PFSK-1 (cell line): ENCODE measurements around the gene HGF.

Experiments used
- FOXP2 ChIP-seq: optimal IDR thresholded peaks from 2 replicates; pipeline ENCODE3; 2011; ENCODE audit warnings: borderline replicate concordance, control low read depth, inconsistent platforms; ENCODE audit not compliant: insufficient read depth; ENCODE audit errors: extremely low read length, extremely low read depth
- TAF1 ChIP-seq: IDR thresholded peaks from 2 replicates; pipeline ENCODE4 v1.6.1; 2012; ENCODE audit warnings: low read length, control low read depth, borderline replicate concordance; ENCODE audit not compliant: insufficient read depth

- TF ChIP-seq TAF1 (no peak), FOXP2 (no peak)
These were observed 31.7 kb upstream of the HGF start for GRCh38 chr7:81801532-81801931.
